GM10266 (cell line): ENCODE data around the gene ZNF174.

Source experiments
- DNase-seq: peaks from one replicate; pipeline ENCODE4 v3.0.0; 2012; ENCODE audit errors: extremely low spot score
- CTCF ChIP-seq: IDR thresholded peaks from 2 replicates; pipeline ENCODE4 v1.5.1; 2012; ENCODE audit warnings: mild to moderate bottlenecking, low read depth; ENCODE audit not compliant: control insufficient read depth, insufficient read depth; ENCODE audit errors: missing control alignments

ZNF174 gene

GRCh38 chr16:3458852-3459361 is 57.9 kb downstream of the ZNF174 start:
- TF ChIP-seq CTCF = no peak
- DNase-seq = no peak
